GM12892 (cell line): Measurements from ENCODE around the gene FAM24A.

ENCODE experiments used
- POLR2A ChIP-seq: IDR thresholded peaks from 2 replicates; pipeline ENCODE4 v1.6.1; 2011; ENCODE audit warnings: low read depth, low read length, control low read depth
- POLR2AphosphoS5 ChIP-seq: IDR thresholded peaks from 2 replicates; pipeline ENCODE4 v1.6.1; 2011; ENCODE audit warnings: low read depth, low read length, control low read depth
- TAF1 ChIP-seq: IDR thresholded peaks from 2 replicates; pipeline ENCODE4 v1.6.1; 2011; ENCODE audit warnings: low read depth, mild to moderate bottlenecking, control low read depth, low read length, borderline replicate concordance

DNA sequence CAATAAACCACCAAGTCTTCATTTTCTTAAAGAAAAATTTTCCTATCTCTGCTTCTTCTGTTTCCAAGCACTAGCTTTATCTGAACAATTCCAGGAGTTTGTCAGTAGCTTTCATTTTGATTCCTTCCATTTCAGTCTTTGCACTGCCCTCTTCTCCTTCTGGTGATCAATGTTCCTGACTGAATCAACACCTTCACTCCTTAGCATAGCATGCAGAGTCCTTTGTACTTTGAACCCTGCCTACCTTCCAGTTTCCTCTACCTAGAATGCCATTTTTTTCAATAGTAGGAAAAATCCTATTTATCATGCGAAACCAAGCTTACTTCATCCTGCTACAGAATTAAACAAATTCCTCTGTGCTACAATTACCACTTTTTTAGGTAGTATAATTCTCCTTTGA, 45.5 kb downstream of the FAM24A start:
- no peak for TF ChIP-seq POLR2AphosphoS5
- TF ChIP-seq TAF1 = no peak
- no peak for TF ChIP-seq POLR2A
